Measurements from ENCODE around the gene RIPOR3.

GRCh38 chr20:50559856-50560638 lies 131.3 kb downstream of the RIPOR3 start:
- no peak for TF ChIP-seq EZH2phosphoT487 (IDR thresholded peaks at IDR 0.05; ENCODE audit: borderline replicate concordance, low read depth)
- no peak for TF ChIP-seq CTCF (IDR thresholded peaks at IDR 0.05)
- no peak for TF ChIP-seq FOXM1 (IDR thresholded peaks at IDR 0.05; ENCODE audit: low read depth)
- TF ChIP-seq TAF1 (IDR thresholded peaks at IDR 0.05; ENCODE audit: borderline replicate concordance, low read depth, low read length) = no peak
- TF ChIP-seq POLR2AphosphoS5 (IDR thresholded peaks at IDR 0.05; ENCODE audit: low read depth, low read length) = no peak

Data from SK-N-SH (cell line).